Tibial nerve (tissue), 3 donors: Measurements from ENCODE around the gene MALAT1.

Experiments used
- CTCF ChIP-seq, 5 experiments: fragments of 200-600 bp in 3 of 5; fragments of 450-650 bp in 2 of 5; sonication (generic) in 3 of 5; IDR thresholded peaks; one replicate each; pipeline ENCODE4 v1.5.1; 2016 to 2019; ENCODE audit warnings: antibody characterized with exemption in 5 of 5, mild to moderate bottlenecking in 3 of 5, moderate library complexity in 2 of 5
- POLR2A ChIP-seq, 2 donors: fragments of 450-650 bp; IDR thresholded peaks; one replicate each; pipeline ENCODE4 v1.6.1; 2017; ENCODE audit warnings: antibody characterized with exemption in 2 of 2, mild to moderate bottlenecking in 2 of 2, moderate library complexity in 2 of 2

- TF ChIP-seq CTCF (IDR thresholded peaks at IDR 0.05), result no peak
- no peak for TF ChIP-seq POLR2A (IDR thresholded peaks at IDR 0.05)
These were observed 38.4 kb downstream of the MALAT1 start for GRCh38 chr11:65537296-65537597.
